Measurements from ENCODE around the gene RAB3IL1.

DNA sequence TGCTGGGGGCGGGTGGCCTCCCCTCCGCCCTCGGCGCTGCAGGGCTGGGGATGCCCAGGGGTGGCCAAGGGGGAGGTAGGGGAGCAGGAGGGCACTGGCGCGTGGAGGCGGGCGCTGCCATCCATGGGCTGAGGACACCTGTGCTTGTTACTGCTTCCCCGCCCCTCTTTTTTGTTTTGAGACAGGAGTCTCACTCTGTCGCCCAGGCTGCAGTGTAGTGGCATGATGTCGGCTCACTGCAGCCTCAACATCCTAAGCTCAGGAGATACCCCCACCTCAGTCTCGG is 25.3 kb downstream of the RAB3IL1 start:
- TF ChIP-seq CBFA2T3 (IDR thresholded peaks at IDR 0.05) (no peak), PHF20 (IDR thresholded peaks at IDR 0.05; ENCODE audit: partially characterized antibody) (no peak), RNF2 (IDR thresholded peaks at IDR 0.05) (no peak), EZH2 (IDR thresholded peaks at IDR 0.05; ENCODE audit: borderline replicate concordance, low read depth, low read length) (no peak), EHMT2 (IDR thresholded peaks at IDR 0.05) (no peak), CBX3 (IDR thresholded peaks at IDR 0.05; ENCODE audit: borderline replicate concordance in 1 of 2, low read length in 2 of 2) (no peak)
- TF ChIP-seq, protein P1, sequence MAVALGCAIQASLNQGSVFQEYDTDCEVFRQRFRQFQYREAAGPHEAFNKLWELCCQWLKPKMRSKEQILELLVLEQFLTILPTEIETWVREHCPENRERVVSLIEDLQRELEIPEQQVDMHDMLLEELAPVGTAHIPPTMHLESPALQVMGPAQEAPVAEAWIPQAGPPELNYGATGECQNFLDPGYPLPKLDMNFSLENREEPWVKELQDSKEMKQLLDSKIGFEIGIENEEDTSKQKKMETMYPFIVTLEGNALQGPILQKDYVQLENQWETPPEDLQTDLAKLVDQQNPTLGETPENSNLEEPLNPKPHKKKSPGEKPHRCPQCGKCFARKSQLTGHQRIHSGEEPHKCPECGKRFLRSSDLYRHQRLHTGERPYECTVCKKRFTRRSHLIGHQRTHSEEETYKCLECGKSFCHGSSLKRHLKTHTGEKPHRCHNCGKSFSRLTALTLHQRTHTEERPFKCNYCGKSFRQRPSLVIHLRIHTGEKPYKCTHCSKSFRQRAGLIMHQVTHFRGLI (CRISPR knock-in tag; IDR thresholded peaks at IDR 0.05) = no peak

Measured in K562 (cell line).